Erythroblast (primary cell): Measurements from ENCODE around the gene FOXL3.

Experiments
- DNase-seq, 2 experiments: peaks; one replicate each; lab custom pipeline; 2025; lab: John Stamatoyannopoulos, UW
- GATA1 ChIP-seq: IDR thresholded peaks from 2 replicates; pipeline ENCODE4 v1.6.1; 2011; ENCODE audit warnings: low read depth, mild to moderate bottlenecking, control low read depth, low read length, moderate library complexity
- POLR2A ChIP-seq: IDR thresholded peaks from 2 replicates; pipeline ENCODE4 v1.6.1; 2011; ENCODE audit warnings: mild to moderate bottlenecking, low read length

Gene FOXL3

DNA sequence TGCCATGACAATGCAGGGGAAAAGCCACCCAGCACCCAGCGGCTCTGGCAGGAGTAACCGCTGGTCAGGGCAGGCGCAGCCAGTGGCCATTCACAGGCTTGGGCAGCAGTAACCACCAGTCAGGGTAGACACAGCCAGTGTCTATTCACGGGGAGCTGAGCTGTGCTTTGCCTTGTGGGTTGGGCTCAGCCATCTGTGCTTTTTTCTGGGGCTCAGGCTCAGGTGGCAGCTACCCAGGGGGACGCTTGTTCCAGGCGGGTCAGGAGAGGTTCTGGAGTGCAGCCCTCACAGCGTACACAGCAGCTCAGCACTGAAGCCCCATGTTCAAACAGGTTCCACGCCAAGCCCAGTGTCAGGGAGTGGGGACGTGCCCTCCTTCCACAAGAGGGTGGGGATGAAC is 28.5 kb downstream of the FOXL3 start:
- no peak for DNase-seq
- TF ChIP-seq POLR2A: no peak
- no peak for TF ChIP-seq GATA1

- DNase-seq: no peak
- no peak for TF ChIP-seq POLR2A
- no peak for TF ChIP-seq GATA1
Observed at GRCh38 chr7:318878-319661, 29.1 kb downstream of the FOXL3 start.

DNA sequence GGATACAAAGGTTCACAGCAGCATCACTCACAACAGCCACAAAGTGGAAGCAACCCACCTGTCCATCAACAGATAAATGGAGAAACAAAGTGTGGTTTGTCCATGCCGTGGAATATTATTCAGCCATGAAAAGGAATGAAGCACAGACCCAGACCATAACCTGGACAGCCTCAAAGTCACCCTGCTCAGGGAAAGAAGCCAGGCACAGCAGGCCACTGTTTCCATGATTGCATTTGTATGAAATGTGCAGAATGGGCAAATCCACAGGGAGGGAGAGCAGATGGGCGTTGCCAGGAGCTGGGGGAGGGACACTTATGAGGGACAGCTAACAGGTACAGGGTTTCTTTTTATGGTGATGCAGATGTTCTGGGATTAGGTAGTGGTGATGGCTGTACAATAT is 30.3 kb downstream of the FOXL3 start:
- DNase-seq: no peak
- TF ChIP-seq GATA1: no peak
- no peak for TF ChIP-seq POLR2A

- DNase-seq: peak; percentile 51 to 77
- TF ChIP-seq POLR2A (no peak), GATA1 (no peak)
Observed at GRCh38 chr7:322111-322671, 32.2 kb downstream of the FOXL3 start.

DNA sequence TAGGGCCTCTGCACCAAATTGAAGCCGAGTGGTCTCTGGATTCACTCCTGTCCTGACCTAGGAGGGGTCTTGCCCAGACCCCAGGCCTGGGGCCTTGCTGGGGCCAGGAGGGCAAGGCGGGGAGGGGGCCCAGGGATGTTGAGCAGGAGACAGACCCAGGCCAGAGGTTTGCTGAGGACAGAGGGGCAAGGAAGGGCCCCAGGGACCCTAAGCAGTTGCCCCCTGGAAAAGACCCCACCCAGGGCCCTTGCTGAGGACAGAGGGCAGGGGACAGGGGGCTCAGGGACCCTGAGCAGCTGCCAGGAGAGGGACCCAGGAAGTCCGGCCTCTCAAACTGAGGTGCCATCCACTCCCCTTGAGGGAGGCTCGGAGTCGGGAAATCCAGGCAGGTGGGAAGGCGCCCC is 32.7 kb downstream of the FOXL3 start:
- DNase-seq: no peak
- TF ChIP-seq POLR2A: no peak
- TF ChIP-seq GATA1: no peak

GRCh38 chr7:323410-323809 is 33.4 kb downstream of the FOXL3 start:
- DNase-seq: no peak
- TF ChIP-seq GATA1 (no peak), POLR2A (no peak)

GRCh38 chr7:324011-324410 is 34.0 kb downstream of the FOXL3 start:
- TF ChIP-seq GATA1 (no peak), POLR2A (no peak)

GRCh38 chr7:325051-325798 is 35.3 kb downstream of the FOXL3 start:
- TF ChIP-seq POLR2A: no peak
- no peak for TF ChIP-seq GATA1
- no peak for DNase-seq

More at GRCh38 chr7:324011-324410, 34.0 kb downstream of the FOXL3 start:
- no peak for DNase-seq

DNA sequence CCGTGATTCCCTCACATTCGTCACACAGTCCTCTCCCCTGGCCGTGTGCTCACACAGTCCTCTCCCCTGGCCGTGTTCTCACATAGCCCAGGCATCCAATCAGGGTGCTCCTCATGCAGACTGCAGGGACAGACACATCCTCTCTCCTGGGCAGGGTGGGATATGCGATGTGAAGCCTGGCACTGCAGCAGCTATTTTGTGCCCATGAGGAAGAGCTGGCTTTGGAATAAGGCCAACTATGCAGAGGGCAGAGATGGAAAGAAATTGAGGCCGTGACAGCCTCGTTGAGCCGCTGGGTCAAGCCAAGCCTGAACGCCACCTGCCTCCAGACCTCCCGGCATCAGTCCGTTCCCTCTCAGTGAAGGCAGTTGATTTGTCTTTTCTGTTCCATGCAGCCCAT is 35.8 kb downstream of the FOXL3 start:
- no peak for TF ChIP-seq GATA1
- no peak for TF ChIP-seq POLR2A
- DNase-seq: no peak

GRCh38 chr7:326273-326672 is 36.3 kb downstream of the FOXL3 start:
- TF ChIP-seq GATA1 (no peak), POLR2A (no peak)
- no peak for DNase-seq

GRCh38 chr7:326809-327232 is 36.9 kb downstream of the FOXL3 start:
- TF ChIP-seq GATA1: no peak
- no peak for TF ChIP-seq POLR2A
- no peak for DNase-seq

GRCh38 chr7:327233-327931 is 37.4 kb downstream of the FOXL3 start:
- DNase-seq: no peak
- TF ChIP-seq POLR2A (no peak), GATA1 (no peak)

DNA sequence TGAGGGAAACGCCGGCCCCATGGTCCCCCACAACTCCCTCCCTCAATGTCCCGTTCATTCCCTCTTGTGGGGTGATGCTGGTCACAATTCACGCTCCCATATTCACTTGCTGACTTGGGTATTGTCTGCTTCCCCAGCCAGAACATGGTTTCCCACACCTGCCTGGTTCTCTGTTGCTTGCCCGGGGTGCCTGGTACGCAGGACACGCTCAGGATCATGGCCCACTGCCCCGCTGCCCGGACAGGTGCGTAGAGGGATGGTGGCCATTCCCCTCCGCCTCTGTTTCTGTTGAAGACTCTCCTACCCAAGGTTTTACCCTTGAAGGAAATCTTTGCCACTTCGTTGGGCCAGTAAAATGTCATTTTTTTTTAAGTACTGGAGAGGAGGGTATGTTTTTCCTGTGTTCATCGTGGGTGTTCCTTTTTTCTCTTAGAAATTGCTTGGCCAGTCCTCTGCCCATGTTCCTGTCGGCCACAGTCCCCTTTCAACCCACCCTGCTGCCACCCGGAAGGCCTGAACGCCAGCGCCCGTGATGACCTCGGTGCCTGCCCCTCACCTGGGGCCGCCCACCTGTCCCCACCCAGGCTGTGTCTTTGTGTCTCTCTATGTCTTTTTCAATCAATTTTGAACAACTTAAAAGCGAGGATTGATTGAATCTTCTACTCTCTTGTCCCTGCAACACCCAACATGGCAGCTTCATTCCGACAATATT is 38.2 kb downstream of the FOXL3 start:
- DNase-seq: no peak
- TF ChIP-seq GATA1 (no peak), POLR2A (no peak)
